Ovary (tissue), 3 donors: ENCODE data around the gene GRHPR.

Experiments used
- CTCF ChIP-seq, 3 donors: fragments of 450-650 bp in 2 of 3; fragments of 200-600 bp in 1 of 3; IDR thresholded peaks; one replicate each; pipeline versions ENCODE4 v1.5.1 to v1.8.0; 2016 to 2022; ENCODE audit warnings: antibody characterized with exemption in 3 of 3, mild to moderate bottlenecking in 1 of 3
- EP300 ChIP-seq: sonication (generic); formaldehyde crosslinking; IDR thresholded peaks from one replicate; pipeline ENCODE4 v1.6.1; 2017; ENCODE audit warnings: antibody characterized with exemption
- POLR2A ChIP-seq: fragments of 450-650 bp; IDR thresholded peaks from one replicate; pipeline ENCODE4 v1.6.1; 2017; ENCODE audit warnings: antibody characterized with exemption, mild to moderate bottlenecking, moderate library complexity
- donor health status: DM: no; HTN: no; CAD: no.

GRCh38 chr9:37392272-37392671, 30.2 kb upstream of the GRHPR start:
- no peak for TF ChIP-seq POLR2A
- TF ChIP-seq EP300, result no peak
- no peak for TF ChIP-seq CTCF (IDR thresholded peaks at IDR 0.05)
